Measurements from ENCODE around the gene TBC1D10A. TPM values are rescaled to one million over a fixed set of nuclear protein-coding genes. Genes with fewer than 3 reads are reported as not detected.
A peak's percentile ranks its signal among the peaks of the same experiment; 100 is the strongest.

Gene TBC1D10A
- total RNA-seq, 1 experiment from 2014 or later = 18.6 TPM

DNA sequence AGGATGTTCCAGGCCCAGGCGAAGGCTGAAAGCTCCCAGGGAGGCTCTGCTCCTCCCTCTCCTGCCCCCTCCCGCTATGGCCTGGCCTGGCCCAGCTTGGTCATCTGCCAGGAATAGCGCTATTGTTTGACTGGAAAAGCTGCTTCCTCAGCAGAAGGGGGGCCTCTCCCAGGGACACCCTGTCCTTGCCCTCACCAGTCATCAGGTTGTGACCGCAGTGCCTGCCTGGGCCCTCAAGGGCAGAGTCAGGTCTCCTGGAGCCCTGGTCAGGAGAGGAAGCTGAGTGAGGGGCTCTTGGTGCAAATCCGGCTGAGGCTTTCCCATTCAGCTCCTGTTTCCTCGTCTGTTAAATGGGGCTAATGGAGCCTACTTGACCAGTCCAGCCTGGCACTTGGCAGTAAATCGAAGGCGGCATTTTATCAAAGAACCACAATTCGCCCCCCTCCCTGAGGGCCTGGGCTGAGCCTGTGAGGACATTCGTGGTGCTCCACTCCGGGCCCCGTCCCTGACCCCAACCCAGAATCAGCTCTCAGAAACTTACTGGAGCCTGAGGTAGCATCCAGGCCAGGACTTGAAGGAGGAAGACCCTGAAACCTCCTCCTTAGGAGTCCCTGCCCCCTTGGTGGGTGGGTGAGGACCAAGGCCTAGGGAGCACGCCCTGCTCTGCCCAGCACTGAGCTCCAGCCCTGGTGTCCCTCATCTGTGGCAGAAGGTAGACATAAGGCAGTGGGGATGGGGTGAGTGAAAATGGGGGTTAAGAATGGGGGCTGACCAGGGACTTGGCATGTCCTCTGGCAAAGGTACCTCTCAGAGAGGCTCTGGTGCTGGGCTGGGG lies 35.5 kb downstream of the TBC1D10A start:
- no TSS peak for BruUV-seq (replicated peaks)
- intact Hi-C loops (cut with micrococcal nuclease) = no loop called here
- DNase-seq (ENCODE audit: low read depth, low spot score) = no peak
- H3K9me2 ChIP-seq (ENCODE audit: insufficient read depth) = no peaks in the 10 kb centered on the region
- H3K9me3 ChIP-seq (ENCODE audit: control insufficient read depth in 1 of 2, insufficient read depth in 1 of 2, low read depth in 1 of 2, low read length in 2 of 2) = no peaks in the 10 kb centered on the region
- ChIA-PET CTCF (interaction anchor here (4.6 to 5.4 kb wide), 2 partner anchors 35 to 97 kb away, joined by 57 to 81 read pairs; partner anchors contain the start of genes RNF215 and TBC1D10A), POLR2A (interaction anchor here (0.6 to 1.0 kb wide), 3 partner anchors 11 to 96 kb away, joined by 3 to 4 read pairs (median 3); partner anchors contain the start of gene RNF215), RAD21 (ENCODE audit: low non-redundant PET in 1 of 2, low total read pairs in 2 of 2, uncharacterized antibody in 2 of 2, unreplicated experiment in 2 of 2) (interaction anchor here in 1 of 2 experiments (1.1 kb wide), 1 partner anchor 36 kb away, joined by 9 read pairs; the partner anchor contains the start of gene TBC1D10A)
- H3K79me2 ChIP-seq (ENCODE audit: insufficient read depth, low read length) = no peaks in the 10 kb centered on the region
- H3K4me3 ChIP-seq (replicated peaks in 1 of 2; ENCODE audit: low read depth in 1 of 2, low read length in 2 of 2) = no peak overlapping the region
- no peaks in the 10 kb centered on the region for H3K27me3 ChIP-seq (ENCODE audit: insufficient read depth, low read length)
- H2AFZ ChIP-seq (ENCODE audit: low read depth, low read length, poor library complexity, severe bottlenecking) = no peak overlapping the region
- peaks cover 2 to 4% of the 10 kb centered on the region in 2 experiments; a peak in 2 of 4 replicates for H3K36me3 ChIP-seq (ENCODE audit: control insufficient read depth in 1 of 2, insufficient read depth in 2 of 2, low read length in 2 of 2)
- H3K4me2 ChIP-seq (ENCODE audit: low read length) = peak overlapping the region; percentile 97
- no peaks in the 10 kb centered on the region for H4K20me1 ChIP-seq (ENCODE audit: insufficient read depth)
- no peak for ATAC-seq
- H3K9ac ChIP-seq (ENCODE audit: low read length) = no peak overlapping the region
- peak overlapping the region; percentile 40; the same call in 1 of the 2 replicates for H3K27ac ChIP-seq (ENCODE audit: low read depth, low read length)
- peaks cover 37 to 50% of the 10 kb centered on the region in 2 experiments for H3K4me1 ChIP-seq (ENCODE audit: control insufficient read depth in 1 of 2, insufficient read depth in 2 of 2, low read length in 2 of 2)
- TF ChIP-seq, protein P1, sequence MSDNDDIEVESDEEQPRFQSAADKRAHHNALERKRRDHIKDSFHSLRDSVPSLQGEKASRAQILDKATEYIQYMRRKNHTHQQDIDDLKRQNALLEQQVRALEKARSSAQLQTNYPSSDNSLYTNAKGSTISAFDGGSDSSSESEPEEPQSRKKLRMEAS (IDR thresholded peaks at IDR 0.05) = no peak
- TF ChIP-seq EZH2 (IDR thresholded peaks at IDR 0.05) (no peak), ZFX (IDR thresholded peaks at IDR 0.05) (no peak), SIN3A (IDR thresholded peaks at IDR 0.05; ENCODE audit: low read depth) (no peak), EGR1 (IDR thresholded peaks at IDR 0.05; ENCODE audit: low read depth) (no peak), RAD21 (IDR thresholded peaks at IDR 0.05; ENCODE audit: low read depth) (no peak), YY1 (IDR thresholded peaks at IDR 0.05; ENCODE audit: extremely low read depth, insufficient replicate concordance, low read depth, low read length) (no peak), SRF (IDR thresholded peaks at IDR 0.05; ENCODE audit: low read depth) (no peak), EZH2phosphoT487 (IDR thresholded peaks at IDR 0.05; ENCODE audit: borderline replicate concordance) (no peak), TCF7L2 (IDR thresholded peaks at IDR 0.05; ENCODE audit: borderline replicate concordance, extremely low read depth, insufficient read depth, insufficient read length) (no peak), CBX3 (IDR thresholded peaks at IDR 0.05; ENCODE audit: low read depth) (no peak), ZNF274 (IDR thresholded peaks at IDR 0.05; ENCODE audit: low read depth, low read length) (no peak), FOSL1 (IDR thresholded peaks at IDR 0.05; ENCODE audit: low read depth) (no peak), JUND (IDR thresholded peaks at IDR 0.05) (no peak)
- TF ChIP-seq, protein P2, sequence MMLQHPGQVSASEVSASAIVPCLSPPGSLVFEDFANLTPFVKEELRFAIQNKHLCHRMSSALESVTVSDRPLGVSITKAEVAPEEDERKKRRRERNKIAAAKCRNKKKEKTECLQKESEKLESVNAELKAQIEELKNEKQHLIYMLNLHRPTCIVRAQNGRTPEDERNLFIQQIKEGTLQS (IDR thresholded peaks at IDR 0.05) = no peak
- TF ChIP-seq, protein P3, sequence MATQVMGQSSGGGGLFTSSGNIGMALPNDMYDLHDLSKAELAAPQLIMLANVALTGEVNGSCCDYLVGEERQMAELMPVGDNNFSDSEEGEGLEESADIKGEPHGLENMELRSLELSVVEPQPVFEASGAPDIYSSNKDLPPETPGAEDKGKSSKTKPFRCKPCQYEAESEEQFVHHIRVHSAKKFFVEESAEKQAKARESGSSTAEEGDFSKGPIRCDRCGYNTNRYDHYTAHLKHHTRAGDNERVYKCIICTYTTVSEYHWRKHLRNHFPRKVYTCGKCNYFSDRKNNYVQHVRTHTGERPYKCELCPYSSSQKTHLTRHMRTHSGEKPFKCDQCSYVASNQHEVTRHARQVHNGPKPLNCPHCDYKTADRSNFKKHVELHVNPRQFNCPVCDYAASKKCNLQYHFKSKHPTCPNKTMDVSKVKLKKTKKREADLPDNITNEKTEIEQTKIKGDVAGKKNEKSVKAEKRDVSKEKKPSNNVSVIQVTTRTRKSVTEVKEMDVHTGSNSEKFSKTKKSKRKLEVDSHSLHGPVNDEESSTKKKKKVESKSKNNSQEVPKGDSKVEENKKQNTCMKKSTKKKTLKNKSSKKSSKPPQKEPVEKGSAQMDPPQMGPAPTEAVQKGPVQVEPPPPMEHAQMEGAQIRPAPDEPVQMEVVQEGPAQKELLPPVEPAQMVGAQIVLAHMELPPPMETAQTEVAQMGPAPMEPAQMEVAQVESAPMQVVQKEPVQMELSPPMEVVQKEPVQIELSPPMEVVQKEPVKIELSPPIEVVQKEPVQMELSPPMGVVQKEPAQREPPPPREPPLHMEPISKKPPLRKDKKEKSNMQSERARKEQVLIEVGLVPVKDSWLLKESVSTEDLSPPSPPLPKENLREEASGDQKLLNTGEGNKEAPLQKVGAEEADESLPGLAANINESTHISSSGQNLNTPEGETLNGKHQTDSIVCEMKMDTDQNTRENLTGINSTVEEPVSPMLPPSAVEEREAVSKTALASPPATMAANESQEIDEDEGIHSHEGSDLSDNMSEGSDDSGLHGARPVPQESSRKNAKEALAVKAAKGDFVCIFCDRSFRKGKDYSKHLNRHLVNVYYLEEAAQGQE (IDR thresholded peaks at IDR 0.05; ENCODE audit: low read depth) = no peak
- TF ChIP-seq, protein P4, sequence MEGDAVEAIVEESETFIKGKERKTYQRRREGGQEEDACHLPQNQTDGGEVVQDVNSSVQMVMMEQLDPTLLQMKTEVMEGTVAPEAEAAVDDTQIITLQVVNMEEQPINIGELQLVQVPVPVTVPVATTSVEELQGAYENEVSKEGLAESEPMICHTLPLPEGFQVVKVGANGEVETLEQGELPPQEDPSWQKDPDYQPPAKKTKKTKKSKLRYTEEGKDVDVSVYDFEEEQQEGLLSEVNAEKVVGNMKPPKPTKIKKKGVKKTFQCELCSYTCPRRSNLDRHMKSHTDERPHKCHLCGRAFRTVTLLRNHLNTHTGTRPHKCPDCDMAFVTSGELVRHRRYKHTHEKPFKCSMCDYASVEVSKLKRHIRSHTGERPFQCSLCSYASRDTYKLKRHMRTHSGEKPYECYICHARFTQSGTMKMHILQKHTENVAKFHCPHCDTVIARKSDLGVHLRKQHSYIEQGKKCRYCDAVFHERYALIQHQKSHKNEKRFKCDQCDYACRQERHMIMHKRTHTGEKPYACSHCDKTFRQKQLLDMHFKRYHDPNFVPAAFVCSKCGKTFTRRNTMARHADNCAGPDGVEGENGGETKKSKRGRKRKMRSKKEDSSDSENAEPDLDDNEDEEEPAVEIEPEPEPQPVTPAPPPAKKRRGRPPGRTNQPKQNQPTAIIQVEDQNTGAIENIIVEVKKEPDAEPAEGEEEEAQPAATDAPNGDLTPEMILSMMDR (IDR thresholded peaks at IDR 0.05 in 2 of 3, conservative IDR thresholded peaks at IDR 0.05 in 1 of 3; ENCODE audit: borderline replicate concordance in 1 of 3, insufficient read depth in 1 of 3, low read depth in 2 of 3, low read length in 2 of 3) = no peak
- TF ChIP-seq, protein P5, sequence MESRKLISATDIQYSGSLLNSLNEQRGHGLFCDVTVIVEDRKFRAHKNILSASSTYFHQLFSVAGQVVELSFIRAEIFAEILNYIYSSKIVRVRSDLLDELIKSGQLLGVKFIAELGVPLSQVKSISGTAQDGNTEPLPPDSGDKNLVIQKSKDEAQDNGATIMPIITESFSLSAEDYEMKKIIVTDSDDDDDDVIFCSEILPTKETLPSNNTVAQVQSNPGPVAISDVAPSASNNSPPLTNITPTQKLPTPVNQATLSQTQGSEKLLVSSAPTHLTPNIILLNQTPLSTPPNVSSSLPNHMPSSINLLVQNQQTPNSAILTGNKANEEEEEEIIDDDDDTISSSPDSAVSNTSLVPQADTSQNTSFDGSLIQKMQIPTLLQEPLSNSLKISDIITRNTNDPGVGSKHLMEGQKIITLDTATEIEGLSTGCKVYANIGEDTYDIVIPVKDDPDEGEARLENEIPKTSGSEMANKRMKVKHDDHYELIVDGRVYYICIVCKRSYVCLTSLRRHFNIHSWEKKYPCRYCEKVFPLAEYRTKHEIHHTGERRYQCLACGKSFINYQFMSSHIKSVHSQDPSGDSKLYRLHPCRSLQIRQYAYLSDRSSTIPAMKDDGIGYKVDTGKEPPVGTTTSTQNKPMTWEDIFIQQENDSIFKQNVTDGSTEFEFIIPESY (IDR thresholded peaks at IDR 0.05; ENCODE audit: extremely low read depth, insufficient replicate concordance, low read length) = no peak

All from HCT116 (cell line).